Osteoblast (primary cell): ENCODE measurements around the gene ADGRE2. TPM values are rescaled to one million over a fixed set of nuclear protein-coding genes. Genes with fewer than 3 reads are reported as not detected.
A peak's percentile ranks its signal among the peaks of the same experiment; 100 is the strongest.

Experiments
- DNase-seq: peaks from one replicate; pipeline ENCODE4 v3.0.0; 2011; ENCODE audit warnings: low spot score, mixed read lengths; ENCODE audit not compliant: insufficient read length; ENCODE audit errors: missing footprints
- H2AFZ ChIP-seq: 2 replicates; pipeline ENCODE4 v1.6.0; 2011; ENCODE audit warnings: mild to moderate bottlenecking, low read length
- H3K27ac ChIP-seq: 2 replicates; pipeline ENCODE4 v1.5.1; 2011; ENCODE audit warnings: mild to moderate bottlenecking, low read depth, low read length, moderate library complexity
- H3K27me3 ChIP-seq: 2 replicates; pipeline ENCODE4 v1.6.0; 2012; ENCODE audit warnings: mild to moderate bottlenecking, control low read depth, inconsistent platforms, low read length, moderate library complexity; ENCODE audit not compliant: insufficient read depth
- H3K36me3 ChIP-seq: 2 replicates; pipeline ENCODE4 v1.5.1; 2011; ENCODE audit warnings: mild to moderate bottlenecking, low read length, control low read depth, moderate library complexity; ENCODE audit not compliant: insufficient read depth
- H3K4me1 ChIP-seq: 2 replicates; pipeline ENCODE4 v1.5.1; 2011; ENCODE audit warnings: mild to moderate bottlenecking, low read length, control low read depth, moderate library complexity; ENCODE audit not compliant: insufficient read depth
- H3K4me2 ChIP-seq: 2 replicates; pipeline ENCODE4 v1.6.0; 2011; ENCODE audit warnings: mild to moderate bottlenecking, low read length; ENCODE audit not compliant: insufficient read depth
- H3K4me3 ChIP-seq: fragments of 200-600 bp; sonication (generic); 3 replicates; pipeline ENCODE4 v1.5.1; 2012; ENCODE audit warnings: mild to moderate bottlenecking, low read length, inconsistent platforms; ENCODE audit not compliant: insufficient read depth
- H3K79me2 ChIP-seq: 2 replicates; pipeline ENCODE4 v1.6.0; 2012; ENCODE audit warnings: mild to moderate bottlenecking, low read length, control low read depth, inconsistent platforms; ENCODE audit not compliant: insufficient read depth
- H3K9me3 ChIP-seq: 2 replicates; pipeline ENCODE4 v1.5.1; 2011; ENCODE audit warnings: low read depth, low read length, control low read depth
- H4K20me1 ChIP-seq: 2 replicates; pipeline ENCODE4 v1.6.0; 2012; ENCODE audit warnings: mild to moderate bottlenecking, low read length, control low read depth; ENCODE audit not compliant: insufficient read depth
- small RNA-seq: library from RNA; depleted of rRNA; stranded (forward); fragments of <200 nt; gene quantifications from one replicate; pipeline ENCODE3, GENCODE V24; 2012
- total RNA-seq: library from RNA; depleted of rRNA; stranded (reverse); fragments of >200 nt; gene quantifications from 2 replicates; pipeline ENCODE4 v1.2.3, GENCODE V29; 2012
- TF ChIP-seq, protein P1 (sequence below): IDR thresholded peaks from 2 replicates; pipeline ENCODE4 v1.5.1; 2011; ENCODE audit warnings: mild to moderate bottlenecking, low read depth, low read length, moderate library complexity; ENCODE audit errors: extremely low read depth

Gene ADGRE2
- total RNA-seq, 1 donor: 0.72 TPM

DNA sequence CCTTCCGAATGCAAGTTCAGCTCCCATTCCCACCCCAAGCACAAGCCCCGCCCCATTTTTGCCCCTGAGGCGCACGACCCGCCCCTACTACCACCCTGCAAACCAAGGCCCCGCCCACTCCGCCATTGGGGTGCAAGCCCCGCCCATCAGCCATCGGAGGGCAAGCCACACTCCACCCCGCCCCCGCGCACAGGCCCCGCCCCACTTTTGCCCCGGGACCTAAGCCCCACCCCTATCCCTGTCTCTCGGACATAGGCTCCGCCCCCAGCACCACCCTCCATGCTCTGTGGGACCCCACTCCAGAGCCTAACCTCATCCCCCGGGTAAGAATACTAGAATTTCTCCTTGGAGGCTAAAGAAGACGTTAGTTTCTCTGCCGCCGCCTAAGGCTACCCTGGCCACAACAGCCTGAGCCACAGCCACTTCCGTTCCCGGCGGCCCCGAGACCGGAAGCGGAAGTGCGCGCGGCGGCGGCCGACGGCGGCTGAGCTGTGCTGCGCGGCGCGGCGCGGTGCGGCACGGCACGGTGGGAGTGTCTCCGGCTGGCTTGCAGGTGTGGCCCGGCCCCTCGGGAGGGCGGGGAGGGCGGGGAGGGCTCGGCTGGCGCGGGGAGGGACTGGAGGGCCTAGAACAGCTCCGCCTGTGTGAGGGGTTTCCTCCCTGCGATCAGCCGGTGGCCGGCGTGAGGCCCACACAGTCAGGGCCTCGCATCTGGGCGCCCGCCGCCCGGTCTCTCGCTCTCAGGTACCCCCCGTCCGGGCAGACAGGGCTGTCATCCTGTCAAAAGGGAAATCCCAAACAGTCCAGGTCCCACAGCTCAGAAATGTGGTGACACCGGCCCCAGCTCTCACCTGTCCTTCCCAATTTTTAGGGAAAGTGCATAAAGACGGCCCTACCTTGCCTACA, 88.5 kb downstream of the ADGRE2 start, which contains the start of gene ZNF333:
Gene ZNF333 (plus strand): TSS at position 451 of the 906 bp plus-strand sequence. CDS start 3,444 bp downstream, outside the sequence.
- H3K27me3 ChIP-seq: no peaks in the 10 kb centered on the region
- H3K27ac ChIP-seq: peak within 1 kb of the TSS; percentile 91
- TF ChIP-seq, protein P1, sequence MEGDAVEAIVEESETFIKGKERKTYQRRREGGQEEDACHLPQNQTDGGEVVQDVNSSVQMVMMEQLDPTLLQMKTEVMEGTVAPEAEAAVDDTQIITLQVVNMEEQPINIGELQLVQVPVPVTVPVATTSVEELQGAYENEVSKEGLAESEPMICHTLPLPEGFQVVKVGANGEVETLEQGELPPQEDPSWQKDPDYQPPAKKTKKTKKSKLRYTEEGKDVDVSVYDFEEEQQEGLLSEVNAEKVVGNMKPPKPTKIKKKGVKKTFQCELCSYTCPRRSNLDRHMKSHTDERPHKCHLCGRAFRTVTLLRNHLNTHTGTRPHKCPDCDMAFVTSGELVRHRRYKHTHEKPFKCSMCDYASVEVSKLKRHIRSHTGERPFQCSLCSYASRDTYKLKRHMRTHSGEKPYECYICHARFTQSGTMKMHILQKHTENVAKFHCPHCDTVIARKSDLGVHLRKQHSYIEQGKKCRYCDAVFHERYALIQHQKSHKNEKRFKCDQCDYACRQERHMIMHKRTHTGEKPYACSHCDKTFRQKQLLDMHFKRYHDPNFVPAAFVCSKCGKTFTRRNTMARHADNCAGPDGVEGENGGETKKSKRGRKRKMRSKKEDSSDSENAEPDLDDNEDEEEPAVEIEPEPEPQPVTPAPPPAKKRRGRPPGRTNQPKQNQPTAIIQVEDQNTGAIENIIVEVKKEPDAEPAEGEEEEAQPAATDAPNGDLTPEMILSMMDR: no peak

DNA sequence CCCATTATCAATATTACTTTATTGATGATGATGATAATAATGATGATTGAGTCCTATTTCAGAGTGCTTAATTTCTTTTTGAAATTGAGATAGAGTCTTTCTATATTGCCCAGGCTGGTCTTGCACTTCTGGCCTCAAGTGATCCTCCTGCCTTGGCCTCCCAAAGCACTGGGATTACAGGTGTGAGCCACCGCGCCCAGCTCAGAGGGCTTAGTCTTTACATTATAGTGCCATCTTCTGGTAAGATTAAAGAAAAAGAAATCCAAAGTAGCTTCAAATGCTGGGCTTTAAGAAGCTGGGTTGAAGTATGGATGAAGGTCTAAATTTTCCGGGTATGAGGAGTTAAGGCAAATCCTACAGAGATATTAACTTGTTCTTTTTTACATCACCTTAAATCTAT, 91.9 kb downstream of the ADGRE2 start:
- Histone ChIP-seq H3K4me1 (peaks cover 9% of the 10 kb centered on the region), H2AFZ (no peak overlapping the region), H3K79me2 (peaks cover 14% of the 10 kb centered on the region), H3K9me3 (no peaks in the 10 kb centered on the region), H3K27ac (no peak overlapping the region), H3K4me3 (no peak overlapping the region), H3K4me2 (no peak overlapping the region), H3K27me3 (no peaks in the 10 kb centered on the region), H3K36me3 (no peaks in the 10 kb centered on the region), H4K20me1 (no peaks in the 10 kb centered on the region)
- DNase-seq: peak; percentile 56
- TF ChIP-seq, protein P1: peak; percentile 38

More for the DNA sequence above, 88.5 kb downstream of the ADGRE2 start, which contains the start of gene ZNF333:
- H3K9me3 ChIP-seq: no peaks in the 10 kb centered on the region
- H4K20me1 ChIP-seq: peaks cover 3% of the 10 kb centered on the region
- DNase-seq: peak; percentile 98
- H3K4me3 ChIP-seq: peak within 1 kb of the TSS; percentile 83
- H3K4me1 ChIP-seq: peaks cover 9% of the 10 kb centered on the region
- H3K36me3 ChIP-seq: peaks cover 6% of the 10 kb centered on the region
- H2AFZ ChIP-seq: peak within 1 kb of the TSS; percentile 95
- H3K79me2 ChIP-seq: peaks cover 37% of the 10 kb centered on the region
- peak within 1 kb of the TSS; percentile 91 for H3K4me2 ChIP-seq

DNA sequence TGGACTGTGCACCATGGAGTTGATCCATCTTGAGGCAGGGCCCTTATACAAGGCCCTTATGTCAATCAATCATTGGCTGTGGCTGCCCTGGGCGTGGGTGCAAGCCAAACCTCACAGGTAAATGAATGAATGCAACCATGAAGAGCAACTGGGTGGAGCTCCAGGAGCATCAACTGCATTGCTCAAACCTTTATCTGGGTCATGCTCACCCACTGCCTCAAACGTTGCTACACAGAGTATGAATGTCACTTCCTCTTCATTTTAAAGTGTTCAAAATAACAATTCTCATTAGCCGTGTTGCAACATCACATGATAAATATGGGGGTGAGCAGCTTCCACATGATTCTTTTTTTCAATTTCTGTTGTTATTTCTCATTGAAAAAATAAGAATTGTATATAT, 94.9 kb downstream of the ADGRE2 start:
- DNase-seq: peak; percentile 55

More for the DNA sequence above, 94.9 kb downstream of the ADGRE2 start:
- no peaks in the 10 kb centered on the region for H3K27me3 ChIP-seq
- no peak overlapping the region for H3K4me2 ChIP-seq
- H4K20me1 ChIP-seq: no peaks in the 10 kb centered on the region
- no peak overlapping the region for H3K27ac ChIP-seq
- no peaks in the 10 kb centered on the region for H3K79me2 ChIP-seq
- no peaks in the 10 kb centered on the region for H3K4me1 ChIP-seq
- H2AFZ ChIP-seq: no peak overlapping the region
- no peak overlapping the region for H3K4me3 ChIP-seq
- TF ChIP-seq, protein P1: no peak
- H3K9me3 ChIP-seq: no peaks in the 10 kb centered on the region
- H3K36me3 ChIP-seq: no peaks in the 10 kb centered on the region

Small RNA genes lying within 50 kb of the gene (small RNA-seq; reads per million reads assigned to genes)
- gene AC005255.1: not detected

Other genes with a start within 250 kb of the ADGRE2 start
- gene TECR, start 249.0 kb downstream of the ADGRE2 start, total RNA-seq: 40.1 and 41.6 TPM in 2 replicates
- gene NDUFB7, start 206.5 kb downstream of the ADGRE2 start, total RNA-seq: 219 and 227 TPM in 2 replicates
- gene CLEC17A, start 195.5 kb downstream of the ADGRE2 start, total RNA-seq: under 0.01 TPM in 1 of 2 replicates, not detected in the other
- not detected in 2 replicates for gene ADGRE3, start 103.7 kb downstream of the ADGRE2 start, total RNA-seq
- 19.2 and 31.1 TPM in 2 replicates for gene ZNF333, start 88.5 kb downstream of the ADGRE2 start, total RNA-seq
- gene OR7A5, start 56.6 kb upstream of the ADGRE2 start, total RNA-seq: not detected in 2 replicates
- not detected in 2 replicates for gene OR7C1, start 56.6 kb upstream of the ADGRE2 start, total RNA-seq
- gene OR7A10, start 70.4 kb upstream of the ADGRE2 start, total RNA-seq: not detected in 2 replicates
- gene OR7A17, start 107.6 kb upstream of the ADGRE2 start, total RNA-seq: not detected in 2 replicates
- gene OR7C2, start 162.9 kb upstream of the ADGRE2 start, total RNA-seq: not detected in 2 replicates
- gene SLC1A6, start 201.3 kb upstream of the ADGRE2 start, total RNA-seq: not detected in 2 replicates